GM12878 (cell line): Measurements from ENCODE around the gene CDON.
"Not testable (repeated sequence)": the region's sequence is repeated elsewhere in the genome, so short reads cannot be mapped to it uniquely, and the experiment has no call there.

Experiments
- CBFB ChIP-seq: IDR thresholded peaks from 2 replicates; pipeline ENCODE4 v1.6.1; 2016; ENCODE audit warnings: antibody characterized with exemption, low read depth
- CTCF ChIP-seq, 3 experiments: IDR thresholded peaks in 2 of 3; conservative IDR thresholded peaks in 1 of 3; 2 replicates each; pipeline ENCODE4 v1.5.1; 2011; ENCODE audit warnings: low read depth in 3 of 3, low read length in 3 of 3, mild to moderate bottlenecking in 3 of 3, control low read depth in 2 of 3, moderate library complexity in 2 of 3, inconsistent platforms in 1 of 3, mixed read lengths in 1 of 3; ENCODE audit not compliant: control insufficient read depth in 2 of 3, insufficient read depth in 1 of 3; ENCODE audit errors: extremely low read depth in 1 of 3
- EP300 ChIP-seq, 2 experiments: fragments of 150-350 bp in 1 of 2; IDR thresholded peaks; 2 replicates each; pipeline ENCODE4 v1.6.1; 2011 to 2012; ENCODE audit warnings: low read depth in 2 of 2, low read length in 2 of 2, borderline replicate concordance in 1 of 2, improper control_type of control experiment in 1 of 2, inconsistent platforms in 1 of 2; ENCODE audit not compliant: control insufficient read depth in 1 of 2
- KDM1A ChIP-seq: fragments of 200-600 bp; sonication (generic); IDR thresholded peaks from 2 replicates; pipeline ENCODE4 v1.6.1; 2016; ENCODE audit warnings: borderline replicate concordance
- RELB ChIP-seq: fragments of 450-650 bp; IDR thresholded peaks from 2 replicates; pipeline ENCODE4 v1.6.1; 2017; ENCODE audit warnings: low read depth, mild to moderate bottlenecking, moderate library complexity
- STAT1 ChIP-seq: fragments of 450-650 bp; conservative IDR thresholded peaks from 2 replicates; pipeline ENCODE4 v1.6.1; 2014; ENCODE audit warnings: antibody characterized with exemption, mild to moderate bottlenecking
- TCF12 ChIP-seq: IDR thresholded peaks from 2 replicates; pipeline ENCODE4 v1.6.1; 2011; ENCODE audit warnings: low read depth, mild to moderate bottlenecking, low read length
- ZSCAN29 ChIP-seq: fragments of 450-650 bp; IDR thresholded peaks from 2 replicates; pipeline ENCODE4 v1.6.1; 2017; ENCODE audit warnings: mild to moderate bottlenecking, moderate library complexity

- not testable (repeated sequence) for TF ChIP-seq TCF12; CTCF (IDR thresholded peaks at IDR 0.05 in 2 of 3, conservative IDR thresholded peaks at IDR 0.05 in 1 of 3; ENCODE audit: control insufficient read depth in 2 of 3, extremely low read depth in 1 of 3, insufficient read depth in 1 of 3, low read depth in 3 of 3, low read length in 3 of 3); KDM1A; EP300 (IDR thresholded peaks at IDR 0.05; ENCODE audit: borderline replicate concordance in 1 of 2, control insufficient read depth in 1 of 2, low read depth in 2 of 2, low read length in 2 of 2); CBFB; RELB; STAT1; ZSCAN29
Observed at GRCh38 chr11:126028534-126028933, 34.1 kb downstream of the CDON start.
